Transverse colon (tissue), 4 donors: ENCODE measurements around the gene MTMR11. TPM values are rescaled to one million over a fixed set of nuclear protein-coding genes. Genes with fewer than 3 reads are reported as not detected.

Source experiments
- DNase-seq: peaks from one replicate; pipeline ENCODE4 v3.0.0-alpha.2; 2019
- H3K27ac ChIP-seq, 4 donors: fragments of 200-600 bp; sonication (generic); 2 replicates each; pipeline ENCODE4 v1.5.1; 2016 to 2018; ENCODE audit warnings: inconsistent platforms in 4 of 4
- H3K27me3 ChIP-seq: fragments of 200-600 bp; sonication (generic); 2 replicates; pipeline ENCODE4 v1.5.1; 2017; ENCODE audit warnings: inconsistent platforms
- H3K36me3 ChIP-seq, 4 donors: fragments of 200-600 bp; sonication (generic); 2 replicates each; pipeline ENCODE4 v1.5.1; 2017 to 2019; ENCODE audit warnings: inconsistent platforms in 4 of 4
- H3K4me1 ChIP-seq, 4 donors: fragments of 200-600 bp; sonication (generic); 2 replicates each; pipeline ENCODE4 v1.5.1; 2017 to 2020; ENCODE audit warnings: inconsistent platforms in 4 of 4
- H3K4me3 ChIP-seq, 4 donors: fragments of 200-600 bp; sonication (generic); 1 replicate in 1 of 4; 2 replicates in 3 of 4; pipeline versions ENCODE4 v1.5.1 to v1.6.1; 2017 to 2019; ENCODE audit warnings: inconsistent platforms in 4 of 4
- H3K9me3 ChIP-seq, 2 donors: fragments of 200-600 bp; sonication (generic); 2 replicates each; pipeline ENCODE4 v1.5.1; 2017 to 2019; ENCODE audit warnings: inconsistent platforms in 2 of 2
- EP300 ChIP-seq: sonication (generic); formaldehyde crosslinking; IDR thresholded peaks from one replicate; pipeline ENCODE4 v1.6.1; 2017; ENCODE audit warnings: antibody characterized with exemption, low read depth
- POLR2A ChIP-seq: fragments of 450-650 bp; IDR thresholded peaks from one replicate; pipeline ENCODE4 v1.6.1; 2016; ENCODE audit warnings: antibody characterized with exemption, mild to moderate bottlenecking, moderate library complexity
- POLR2AphosphoS5 ChIP-seq, 3 donors: sonication (generic); formaldehyde crosslinking; IDR thresholded peaks; one replicate each; pipeline ENCODE4 v1.6.1; 2016; ENCODE audit warnings: antibody characterized with exemption in 3 of 3
- WGBS, 2 donors: methylation state at CpG; one replicate each; pipeline ENCODE4 v1.1.5; 2018; ENCODE audit warnings: low coverage in 1 of 2; 5-methylcytosine and 5-hydroxymethylcytosine counted together
- in situ Hi-C, 4 donors: fragments of 200-750 bp; cut with MboI; loops; one replicate each; pipeline versions ENCODE4 v1.15.0 to v1.15.1; 2017; ENCODE audit warnings: low sequenced_read_pairs in 3 of 4, low pct_ligation_motif_present in 1 of 4, low pct_unique_long_range_greater_than_20kb in 1 of 4
- intact Hi-C: fragments of 100-400 bp; cut with DNase I; formaldehyde crosslinking; loops from one replicate; pipeline ENCODE4 v1.15.1; 2023; ENCODE audit warnings: low total_unique reads
- total RNA-seq, 4 donors: library from RNA; depleted of rRNA; stranded (reverse); fragments of >200 nt; gene quantifications; one replicate each; pipeline ENCODE4 v1.1.0, GENCODE V29; 2016
- TF ChIP-seq, protein P1 (sequence below), 5 experiments: fragments of 200-600 bp in 3 of 5; fragments of 450-650 bp in 2 of 5; sonication (generic) in 3 of 5; IDR thresholded peaks; 1 replicate in 2 of 5; 2 replicates in 3 of 5; pipeline ENCODE4 v1.5.1; 2016 to 2017; ENCODE audit warnings: antibody characterized with exemption in 5 of 5, inconsistent platforms in 3 of 5, mild to moderate bottlenecking in 2 of 5, moderate library complexity in 1 of 5

The MTMR11 gene
- total RNA-seq, 4 donors from 2014 or later: 284 to 483 (median 296) TPM

DNA sequence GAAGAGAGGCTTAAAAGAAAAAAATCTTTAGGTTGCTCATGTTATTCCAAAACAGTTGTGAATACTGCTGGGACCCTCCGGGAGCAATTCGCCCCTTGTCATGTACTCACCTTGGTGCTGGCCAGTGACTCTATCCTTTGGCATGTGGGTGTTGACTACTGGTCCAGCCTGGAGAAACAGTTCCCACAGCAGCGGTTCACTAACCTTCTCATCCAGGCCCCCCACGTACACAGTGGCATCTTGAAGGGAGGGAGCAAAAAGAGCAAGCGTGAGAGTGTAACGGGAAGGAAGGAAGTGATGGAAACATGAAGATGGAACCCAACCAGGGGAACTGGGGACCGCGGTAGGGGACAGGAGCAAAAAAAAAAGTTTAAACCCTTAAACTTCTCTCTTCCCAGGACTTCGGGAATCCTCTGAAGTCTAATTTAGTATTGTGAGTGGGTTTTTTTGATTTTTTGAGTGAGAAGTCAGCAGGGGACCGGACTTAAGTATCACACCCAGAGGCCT lies 9.6 kb downstream of the MTMR11 start:
- intact Hi-C loops: loop anchor here (5.0 kb wide), 1 partner anchor 35 kb away; no protein-coding TSS in a partner anchor

DNA sequence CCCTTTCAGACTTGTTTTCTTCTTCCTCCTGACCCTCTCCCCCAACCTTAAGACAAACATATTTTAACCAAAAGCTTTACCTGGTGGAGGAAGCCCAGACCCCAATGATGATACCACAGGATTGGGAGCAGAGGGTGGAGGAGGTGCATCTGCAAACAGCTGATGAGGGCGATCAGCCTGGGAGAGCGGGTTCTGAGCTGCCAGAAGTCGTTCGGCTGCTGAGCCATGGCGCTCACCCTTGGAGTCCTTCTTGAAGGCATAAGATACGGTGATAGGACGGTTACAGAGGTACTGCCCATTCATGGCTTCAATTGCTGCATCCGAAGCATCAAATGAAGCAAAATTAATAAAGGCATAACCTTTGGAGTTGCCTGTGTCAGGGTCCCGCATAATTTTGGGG lies 10.4 kb downstream of the MTMR11 start:
- DNase-seq: no peak
- 94% methylated on average over 9 of the region's 9 CpGs; no CpG with 5 or more reads in 1 of the 2 donors for WGBS, 2 donors
- Histone ChIP-seq H3K9me3 (no peaks in the 10 kb centered on the region), H3K36me3 (peaks cover 0 to 58% (median 26%) of the 10 kb centered on the region in 4 donors), H3K27me3 (no peaks in the 10 kb centered on the region), H3K4me3 (peak overlapping the region in 1 of 4 donors; percentile 98), H3K4me1 (peaks cover 20 to 62% (median 34%) of the 10 kb centered on the region in 4 donors), H3K27ac (no peak overlapping the region)
- no peak for TF ChIP-seq EP300
- TF ChIP-seq POLR2AphosphoS5 (IDR thresholded peaks at IDR 0.05): no peak
- TF ChIP-seq POLR2A: no peak
- TF ChIP-seq, protein P1, sequence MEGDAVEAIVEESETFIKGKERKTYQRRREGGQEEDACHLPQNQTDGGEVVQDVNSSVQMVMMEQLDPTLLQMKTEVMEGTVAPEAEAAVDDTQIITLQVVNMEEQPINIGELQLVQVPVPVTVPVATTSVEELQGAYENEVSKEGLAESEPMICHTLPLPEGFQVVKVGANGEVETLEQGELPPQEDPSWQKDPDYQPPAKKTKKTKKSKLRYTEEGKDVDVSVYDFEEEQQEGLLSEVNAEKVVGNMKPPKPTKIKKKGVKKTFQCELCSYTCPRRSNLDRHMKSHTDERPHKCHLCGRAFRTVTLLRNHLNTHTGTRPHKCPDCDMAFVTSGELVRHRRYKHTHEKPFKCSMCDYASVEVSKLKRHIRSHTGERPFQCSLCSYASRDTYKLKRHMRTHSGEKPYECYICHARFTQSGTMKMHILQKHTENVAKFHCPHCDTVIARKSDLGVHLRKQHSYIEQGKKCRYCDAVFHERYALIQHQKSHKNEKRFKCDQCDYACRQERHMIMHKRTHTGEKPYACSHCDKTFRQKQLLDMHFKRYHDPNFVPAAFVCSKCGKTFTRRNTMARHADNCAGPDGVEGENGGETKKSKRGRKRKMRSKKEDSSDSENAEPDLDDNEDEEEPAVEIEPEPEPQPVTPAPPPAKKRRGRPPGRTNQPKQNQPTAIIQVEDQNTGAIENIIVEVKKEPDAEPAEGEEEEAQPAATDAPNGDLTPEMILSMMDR (IDR thresholded peaks at IDR 0.05): no peak
- intact Hi-C loops: loop anchor here (5.0 kb wide), 1 partner anchor 34 kb away; no protein-coding TSS in a partner anchor
- in situ Hi-C loops: no loop called here

More for the DNA sequence above, 9.6 kb downstream of the MTMR11 start:
- H3K4me1 ChIP-seq: peaks cover 20 to 70% (median 42%) of the 10 kb centered on the region in 4 donors
- in situ Hi-C loops: no loop called here
- peak overlapping the region; percentile 82 to 98 (median 86) for H3K4me3 ChIP-seq
- no peak for DNase-seq
- WGBS, 2 donors: 0 to 7% methylated on average over 7 to 10 of the region's 10 CpGs
- H3K27me3 ChIP-seq: no peaks in the 10 kb centered on the region
- no peaks in the 10 kb centered on the region for H3K9me3 ChIP-seq
- peaks cover 0 to 58% (median 26%) of the 10 kb centered on the region in 4 donors for H3K36me3 ChIP-seq
- H3K27ac ChIP-seq: peak overlapping the region; percentile 94 to 96 (median 96)
- TF ChIP-seq POLR2AphosphoS5 (IDR thresholded peaks at IDR 0.05): no peak
- TF ChIP-seq EP300: no peak
- no peak for TF ChIP-seq POLR2A
- TF ChIP-seq, protein P1 (IDR thresholded peaks at IDR 0.05): no peak

DNA sequence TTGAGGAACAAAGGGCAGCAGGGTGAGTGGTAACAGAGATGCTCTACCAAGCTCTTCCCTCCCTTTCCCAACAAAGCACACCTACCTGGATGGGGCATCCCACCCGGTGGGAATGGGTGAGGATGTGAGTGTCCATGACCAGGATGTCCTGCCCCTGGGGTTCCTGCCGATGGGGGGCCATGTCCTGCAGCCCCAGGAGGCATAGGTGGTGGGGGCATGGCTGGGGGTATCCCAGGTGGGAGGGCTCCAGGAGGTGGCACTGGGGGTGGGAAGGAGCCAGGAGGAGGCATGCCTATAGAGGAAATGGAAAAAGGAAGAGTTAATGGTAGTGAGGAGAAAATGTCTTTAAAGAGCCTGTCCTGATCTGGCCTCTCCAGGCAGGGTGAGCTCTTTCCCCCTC lies 10.9 kb downstream of the MTMR11 start:
- in situ Hi-C loops: no loop called here
- H3K27me3 ChIP-seq: no peaks in the 10 kb centered on the region
- peaks cover 0 to 56% (median 26%) of the 10 kb centered on the region in 4 donors for H3K36me3 ChIP-seq
- 89% methylated on average over 2 of the region's 2 CpGs; no CpG with 5 or more reads in 1 of the 2 donors for WGBS, 2 donors
- no peak overlapping the region for H3K27ac ChIP-seq
- peaks cover 20 to 57% (median 30%) of the 10 kb centered on the region in 4 donors for H3K4me1 ChIP-seq
- intact Hi-C loops: loop anchor here (5.0 kb wide), 1 partner anchor 33 kb away; no protein-coding TSS in a partner anchor
- TF ChIP-seq POLR2A: no peak
- TF ChIP-seq, protein P1 (IDR thresholded peaks at IDR 0.05): no peak
- TF ChIP-seq EP300: no peak
- TF ChIP-seq POLR2AphosphoS5 (IDR thresholded peaks at IDR 0.05): no peak
- no peak overlapping the region for H3K4me3 ChIP-seq
- no peaks in the 10 kb centered on the region for H3K9me3 ChIP-seq
- no peak for DNase-seq

DNA sequence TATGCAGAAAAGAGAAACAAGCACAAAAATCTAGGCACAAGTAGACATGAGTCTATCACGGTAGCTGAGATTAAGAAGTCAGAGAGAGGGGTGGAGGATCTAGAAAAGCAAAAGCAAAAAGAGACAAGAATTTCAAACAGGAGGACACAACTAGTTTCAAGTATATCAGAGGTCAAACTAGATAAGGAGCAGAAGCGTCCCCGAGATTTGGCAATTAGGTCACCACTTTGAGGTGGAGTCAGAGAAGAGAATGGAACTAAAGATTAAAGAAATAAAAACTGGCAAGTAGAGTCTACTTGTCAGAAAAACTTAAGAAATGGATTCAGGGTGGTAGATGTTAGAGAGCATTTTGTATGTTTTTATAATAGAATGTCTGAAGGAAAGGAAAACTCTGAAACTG lies 11.3 kb downstream of the MTMR11 start:
- Histone ChIP-seq H3K27me3 (no peaks in the 10 kb centered on the region), H3K4me1 (peaks cover 20 to 53% (median 28%) of the 10 kb centered on the region in 4 donors), H3K4me3 (no peak overlapping the region), H3K9me3 (no peaks in the 10 kb centered on the region), H3K27ac (no peak overlapping the region), H3K36me3 (peaks cover 0 to 52% (median 24%) of the 10 kb centered on the region in 4 donors)
- WGBS, 2 donors: 80 to 82% methylated on average over 3 of the region's 3 CpGs
- in situ Hi-C loops: no loop called here
- no peak for TF ChIP-seq POLR2A
- TF ChIP-seq POLR2AphosphoS5 (IDR thresholded peaks at IDR 0.05): no peak
- no peak for TF ChIP-seq EP300
- TF ChIP-seq, protein P1 (IDR thresholded peaks at IDR 0.05): no peak
- no peak for DNase-seq
- intact Hi-C loops: loop anchor here (5.0 kb wide), 1 partner anchor 33 kb away; no protein-coding TSS in a partner anchor
